HepG2 (cell line): ENCODE data around the gene GPHN.

Experiments used
- BHLHE40 ChIP-seq: IDR thresholded peaks from 2 replicates; pipeline ENCODE4 v1.6.1; 2011; ENCODE audit warnings: low read length, improper control_type of control experiment
- ETV6 ChIP-seq: sonication (generic); formaldehyde crosslinking; conservative IDR thresholded peaks from 2 replicates; pipeline ENCODE4 v1.4.0; 2020; ENCODE audit warnings: missing genetic modification reagents
- HDAC2 ChIP-seq: sonication (generic); formaldehyde crosslinking; IDR thresholded peaks from 2 replicates; pipeline ENCODE4 v1.4.0; 2020; ENCODE audit warnings: missing genetic modification reagents
- NFE2L1 ChIP-seq: sonication (generic); formaldehyde crosslinking; IDR thresholded peaks from 2 replicates; pipeline ENCODE4 v1.4.0; 2020; ENCODE audit warnings: missing genetic modification reagents, mild to moderate bottlenecking, borderline replicate concordance
- POLR2A ChIP-seq, 2 experiments: IDR thresholded peaks; 2 replicates each; pipeline ENCODE4 v1.6.1; 2011; ENCODE audit warnings: low read depth in 2 of 2, low read length in 2 of 2, mild to moderate bottlenecking in 1 of 2, moderate library complexity in 1 of 2; ENCODE audit not compliant: insufficient read depth in 1 of 2
- SRF ChIP-seq: IDR thresholded peaks from 2 replicates; pipeline ENCODE4 v1.6.1; 2011; ENCODE audit warnings: mild to moderate bottlenecking, low read depth, low read length, moderate library complexity

- no peak for TF ChIP-seq SRF
- TF ChIP-seq POLR2A (IDR thresholded peaks at IDR 0.05; ENCODE audit: insufficient read depth in 1 of 2, low read depth in 2 of 2, low read length in 2 of 2) = no peak
- no peak for TF ChIP-seq BHLHE40
- TF ChIP-seq HDAC2 (CRISPR knock-in tag) = no peak
- TF ChIP-seq NFE2L1 (CRISPR knock-in tag) = no peak
- TF ChIP-seq ETV6 = no peak
These were observed 144.7 kb downstream of the GPHN start for GRCh38 chr14:66652525-66653106.
